OCI-LY1 (cell line): ENCODE data around the gene C12orf43.

Experiments used
- H2AFZ ChIP-seq: fragments of 200-600 bp; sonication (generic), shearing (Covaris generic); 2 replicates; pipeline ENCODE4 v1.6.0; 2014; ENCODE audit warnings: antibody characterized with exemption, mild to moderate bottlenecking, low read length
- H3F3A ChIP-seq: fragments of 200-600 bp; sonication (generic), shearing (Covaris generic); 2 replicates; pipeline ENCODE4 v1.6.0; 2014; ENCODE audit warnings: mild to moderate bottlenecking, antibody characterized with exemption, low read length, moderate library complexity; ENCODE audit not compliant: insufficient read depth
- H3K27ac ChIP-seq: fragments of 200-600 bp; sonication (generic); 2 replicates; pipeline ENCODE4 v1.5.1; 2014; ENCODE audit warnings: low read length, mixed run types, mild to moderate bottlenecking, low read depth; ENCODE audit not compliant: poor library complexity, severe bottlenecking
- H3K27me3 ChIP-seq: fragments of 200-600 bp; sonication (generic); 2 replicates; pipeline ENCODE4 v1.6.0; 2014; ENCODE audit warnings: antibody characterized with exemption, mild to moderate bottlenecking, low read length, moderate library complexity; ENCODE audit not compliant: insufficient read depth
- H3K36me3 ChIP-seq: fragments of 200-600 bp; sonication (generic); 2 replicates; pipeline ENCODE4 v1.6.1; 2014; ENCODE audit warnings: mild to moderate bottlenecking, antibody characterized with exemption, low read length, moderate library complexity, mixed read lengths; ENCODE audit not compliant: insufficient read depth
- H3K4me1 ChIP-seq: fragments of 200-600 bp; sonication (generic); 2 replicates; pipeline ENCODE4 v1.5.1; 2014; ENCODE audit warnings: mild to moderate bottlenecking, low read length, moderate library complexity; ENCODE audit not compliant: insufficient read depth, severe bottlenecking
- H3K4me2 ChIP-seq: fragments of 200-600 bp; sonication (generic), shearing (Covaris generic); 2 replicates; pipeline ENCODE4 v1.6.1; 2014; ENCODE audit warnings: low read length
- H3K4me3 ChIP-seq: fragments of 200-600 bp; sonication (generic); 2 replicates; pipeline ENCODE4 v1.5.1; 2014; ENCODE audit warnings: low read length, low read depth, mild to moderate bottlenecking, mixed read lengths; ENCODE audit not compliant: poor library complexity, severe bottlenecking
- H3K79me2 ChIP-seq: fragments of 200-600 bp; shearing (Covaris generic); 2 replicates; pipeline ENCODE4 v1.6.1; 2016; ENCODE audit warnings: mixed run types, low read length, mixed read lengths; ENCODE audit not compliant: insufficient read depth
- H3K9ac ChIP-seq: fragments of 200-600 bp; sonication (generic), shearing (Covaris generic); 2 replicates; pipeline ENCODE4 v1.6.1; 2014; ENCODE audit warnings: mild to moderate bottlenecking, low read length, mixed read lengths
- H3K9me2 ChIP-seq: fragments of 200-600 bp; sonication (generic), shearing (Covaris generic); 2 replicates; pipeline ENCODE4 v1.6.1; 2014; ENCODE audit warnings: low read depth, mild to moderate bottlenecking, low read length, mixed read lengths
- H3K9me3 ChIP-seq: fragments of 200-600 bp; shearing (Covaris generic); 2 replicates; pipeline ENCODE4 v1.6.1; 2014; ENCODE audit warnings: low read length, mixed read lengths
- H4K20me1 ChIP-seq: fragments of 200-600 bp; sonication (generic), shearing (Covaris generic); 2 replicates; pipeline ENCODE4 v1.6.0; 2016; ENCODE audit warnings: mild to moderate bottlenecking, low read length; ENCODE audit not compliant: insufficient read depth
- EZH2 ChIP-seq: fragments of 200-600 bp; sonication (generic), shearing (Covaris generic); IDR thresholded peaks from 2 replicates; pipeline ENCODE4 v1.8.0; 2017; ENCODE audit warnings: borderline replicate concordance, mixed run types, mild to moderate bottlenecking, antibody characterized with exemption, low read length, moderate library complexity, mixed read lengths
- TF ChIP-seq, protein P1 (sequence below): fragments of 200-600 bp; sonication (generic), shearing (Covaris generic); IDR thresholded peaks from 2 replicates; pipeline ENCODE4 v1.5.1; 2017; ENCODE audit warnings: mild to moderate bottlenecking, antibody characterized with exemption, low read length, moderate library complexity, mixed read lengths

The C12orf43 gene

GRCh38 chr12:120959111-120959878 is 57.0 kb downstream of the C12orf43 start:
- Histone ChIP-seq H2AFZ (no peak overlapping the region), H3K9ac (no peak overlapping the region), H4K20me1 (no peaks in the 10 kb centered on the region), H3K27me3 (0 out of 2 replicates have a peak, but pooled peaks cover 4% of the 10 kb centered on the region), H3K9me3 (no peaks in the 10 kb centered on the region), H3F3A (no peaks in the 10 kb centered on the region), H3K4me1 (no peaks in the 10 kb centered on the region), H3K27ac (no peak overlapping the region), H3K9me2 (no peaks in the 10 kb centered on the region), H3K36me3 (no peaks in the 10 kb centered on the region), H3K4me3 (no peak overlapping the region), H3K79me2 (no peaks in the 10 kb centered on the region), H3K4me2 (no peak overlapping the region)
- TF ChIP-seq, protein P1, sequence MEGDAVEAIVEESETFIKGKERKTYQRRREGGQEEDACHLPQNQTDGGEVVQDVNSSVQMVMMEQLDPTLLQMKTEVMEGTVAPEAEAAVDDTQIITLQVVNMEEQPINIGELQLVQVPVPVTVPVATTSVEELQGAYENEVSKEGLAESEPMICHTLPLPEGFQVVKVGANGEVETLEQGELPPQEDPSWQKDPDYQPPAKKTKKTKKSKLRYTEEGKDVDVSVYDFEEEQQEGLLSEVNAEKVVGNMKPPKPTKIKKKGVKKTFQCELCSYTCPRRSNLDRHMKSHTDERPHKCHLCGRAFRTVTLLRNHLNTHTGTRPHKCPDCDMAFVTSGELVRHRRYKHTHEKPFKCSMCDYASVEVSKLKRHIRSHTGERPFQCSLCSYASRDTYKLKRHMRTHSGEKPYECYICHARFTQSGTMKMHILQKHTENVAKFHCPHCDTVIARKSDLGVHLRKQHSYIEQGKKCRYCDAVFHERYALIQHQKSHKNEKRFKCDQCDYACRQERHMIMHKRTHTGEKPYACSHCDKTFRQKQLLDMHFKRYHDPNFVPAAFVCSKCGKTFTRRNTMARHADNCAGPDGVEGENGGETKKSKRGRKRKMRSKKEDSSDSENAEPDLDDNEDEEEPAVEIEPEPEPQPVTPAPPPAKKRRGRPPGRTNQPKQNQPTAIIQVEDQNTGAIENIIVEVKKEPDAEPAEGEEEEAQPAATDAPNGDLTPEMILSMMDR, result no peak
- no peak for TF ChIP-seq EZH2

GRCh38 chr12:120956579-120957300 is 59.5 kb downstream of the C12orf43 start:
- Histone ChIP-seq H2AFZ (no peak overlapping the region), H3K4me3 (no peak overlapping the region), H3F3A (no peaks in the 10 kb centered on the region), H3K79me2 (no peaks in the 10 kb centered on the region), H3K9me2 (no peaks in the 10 kb centered on the region), H3K27me3 (0 out of 2 replicates have a peak, but pooled peaks cover 4% of the 10 kb centered on the region), H3K9ac (no peak overlapping the region), H3K4me2 (no peak overlapping the region), H3K36me3 (no peaks in the 10 kb centered on the region), H4K20me1 (no peaks in the 10 kb centered on the region), H3K9me3 (no peaks in the 10 kb centered on the region), H3K4me1 (no peaks in the 10 kb centered on the region), H3K27ac (no peak overlapping the region)
- no peak for TF ChIP-seq EZH2
- TF ChIP-seq, protein P1, result no peak

DNA sequence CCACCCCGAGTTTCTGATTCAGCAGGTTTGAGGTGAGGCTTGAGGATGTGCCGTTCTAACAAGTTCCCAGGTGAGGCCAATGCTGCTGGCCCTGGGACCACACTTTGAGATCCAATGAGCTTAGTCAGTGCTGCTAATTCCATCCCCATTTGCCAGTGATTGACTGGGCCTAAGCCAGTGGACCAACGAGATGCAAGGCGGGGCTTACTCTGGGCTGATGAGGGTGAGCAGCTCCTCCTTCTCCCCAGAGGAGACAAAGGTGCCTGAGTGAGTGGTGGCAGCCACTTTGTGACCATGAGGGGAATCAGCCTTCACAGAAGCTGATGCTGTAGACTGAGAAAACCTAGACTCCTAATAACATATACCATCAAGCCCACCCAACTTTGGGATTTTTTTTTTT is 61.1 kb downstream of the C12orf43 start:
- Histone ChIP-seq H3K79me2 (no peaks in the 10 kb centered on the region), H3K4me2 (no peak overlapping the region), H3F3A (no peaks in the 10 kb centered on the region), H3K36me3 (no peaks in the 10 kb centered on the region), H3K9me2 (no peaks in the 10 kb centered on the region), H2AFZ (no peak overlapping the region), H3K9ac (no peak overlapping the region), H4K20me1 (no peaks in the 10 kb centered on the region), H3K4me3 (no peak overlapping the region), H3K27ac (no peak overlapping the region), H3K27me3 (0 out of 2 replicates have a peak, but pooled peaks cover 4% of the 10 kb centered on the region), H3K4me1 (no peaks in the 10 kb centered on the region), H3K9me3 (no peaks in the 10 kb centered on the region)
- TF ChIP-seq EZH2, result no peak
- TF ChIP-seq, protein P1, result no peak
